Breast epithelium (tissue), 4 donors: ENCODE results near the gene MYLK3. TPM values are rescaled to one million over a fixed set of nuclear protein-coding genes. Genes with fewer than 3 reads are reported as not detected.

Source experiments
- DNase-seq, 2 donors: peaks; one replicate each; pipeline ENCODE4 v3.0.0-alpha.2; 2019; ENCODE audit warnings: low spot score in 2 of 2
- H3K27ac ChIP-seq, 2 donors: fragments of 200-600 bp; sonication (generic) in 1 of 2; one replicate each; pipeline ENCODE4 v1.5.1; 2016 to 2019; ENCODE audit warnings: mild to moderate bottlenecking in 1 of 2
- H3K27me3 ChIP-seq, 2 donors: fragments of 200-600 bp; sonication (generic) in 1 of 2; one replicate each; pipeline versions ENCODE4 v1.5.1 to v1.6.0; 2017 to 2019; ENCODE audit warnings: control low read depth in 1 of 2, mild to moderate bottlenecking in 1 of 2
- H3K36me3 ChIP-seq: fragments of 200-600 bp; one replicate; pipeline ENCODE4 v1.5.1; 2019
- H3K4me1 ChIP-seq, 2 donors: fragments of 200-600 bp; sonication (generic); one replicate each; pipeline ENCODE4 v1.5.1; 2016 to 2019; ENCODE audit warnings: control low read depth in 1 of 2
- H3K4me3 ChIP-seq, 3 donors: fragments of 200-600 bp; sonication (generic); 1 replicate in 2 of 3; 2 replicates in 1 of 3; pipeline ENCODE4 v1.5.1; 2016 to 2019; ENCODE audit warnings: mild to moderate bottlenecking in 3 of 3, moderate library complexity in 2 of 3
- H3K9me3 ChIP-seq, 2 donors: fragments of 200-600 bp; sonication (generic) in 1 of 2; one replicate each; pipeline ENCODE4 v1.5.1; 2016 to 2019; ENCODE audit warnings: control low read depth in 1 of 2
- CTCF ChIP-seq, 3 donors: fragments of 450-650 bp; IDR thresholded peaks; one replicate each; pipeline ENCODE4 v1.5.1; 2016 to 2017; ENCODE audit warnings: antibody characterized with exemption in 3 of 3, mild to moderate bottlenecking in 3 of 3, moderate library complexity in 3 of 3
- POLR2A ChIP-seq: fragments of 450-650 bp; IDR thresholded peaks from one replicate; pipeline ENCODE4 v1.6.1; 2016; ENCODE audit warnings: antibody characterized with exemption, mild to moderate bottlenecking, moderate library complexity
- POLR2AphosphoS5 ChIP-seq, 3 donors: sonication (generic); formaldehyde crosslinking; IDR thresholded peaks; one replicate each; pipeline ENCODE4 v1.6.1; 2017; ENCODE audit warnings: antibody characterized with exemption in 3 of 3
- intact Hi-C: fragments of 100-400 bp; cut with DNase I; formaldehyde crosslinking; loops from one replicate; pipeline ENCODE4 v1.15.1; 2023; ENCODE audit warnings: low total_unique reads
- total RNA-seq, 3 donors: library from RNA; depleted of rRNA; stranded (reverse); fragments of >200 nt; gene quantifications; one replicate each; pipeline ENCODE4 v1.1.0, GENCODE V29; 2016

The MYLK3 gene
- total RNA-seq, 3 donors from 2014 or later = 0.48 to 0.59 TPM; not detected in 1

GRCh38 chr16:46717692-46718091, 30.5 kb downstream of the MYLK3 start:
- H3K27me3 ChIP-seq = no peaks in the 10 kb centered on the region
- TF ChIP-seq CTCF (IDR thresholded peaks at IDR 0.05) = no peak
- TF ChIP-seq POLR2A = no peak
- TF ChIP-seq POLR2AphosphoS5 (IDR thresholded peaks at IDR 0.05) = no peak
- no peaks in the 10 kb centered on the region for H3K9me3 ChIP-seq
- intact Hi-C loops = loop anchor here (5.0 kb wide), 1 partner anchor 625 kb away; no protein-coding TSS in a partner anchor
- no peaks in the 10 kb centered on the region for H3K36me3 ChIP-seq
- H3K4me3 ChIP-seq = no peak overlapping the region
- no peak for DNase-seq
- no peaks in the 10 kb centered on the region for H3K4me1 ChIP-seq
- no peak overlapping the region for H3K27ac ChIP-seq

- no peak for DNase-seq
- no peak for TF ChIP-seq POLR2A
- TF ChIP-seq POLR2AphosphoS5 (IDR thresholded peaks at IDR 0.05) = no peak
- no peak for TF ChIP-seq CTCF (IDR thresholded peaks at IDR 0.05)
- H3K36me3 ChIP-seq = no peaks in the 10 kb centered on the region
- no peaks in the 10 kb centered on the region for H3K9me3 ChIP-seq
- H3K27ac ChIP-seq = no peak overlapping the region
- H3K27me3 ChIP-seq = no peaks in the 10 kb centered on the region
- intact Hi-C loops = loop anchor here (5.0 kb wide), 1 partner anchor 626 kb away; no protein-coding TSS in a partner anchor
- H3K4me1 ChIP-seq = no peaks in the 10 kb centered on the region
- no peak overlapping the region for H3K4me3 ChIP-seq
These were observed 32.3 kb downstream of the MYLK3 start for GRCh38 chr16:46715769-46716305.

GRCh38 chr16:46714797-46715591, 33.1 kb downstream of the MYLK3 start:
- Histone ChIP-seq H3K27ac (no peak overlapping the region), H3K36me3 (no peaks in the 10 kb centered on the region), H3K27me3 (no peaks in the 10 kb centered on the region), H3K4me3 (no peak overlapping the region), H3K9me3 (no peaks in the 10 kb centered on the region), H3K4me1 (no peaks in the 10 kb centered on the region)
- intact Hi-C loops = loop anchor here (5.0 kb wide), 1 partner anchor 627 kb away; no protein-coding TSS in a partner anchor
- DNase-seq = no peak
- no peak for TF ChIP-seq CTCF (IDR thresholded peaks at IDR 0.05)
- TF ChIP-seq POLR2A = no peak
- TF ChIP-seq POLR2AphosphoS5 (IDR thresholded peaks at IDR 0.05) = no peak

- Histone ChIP-seq H3K4me3 (no peak overlapping the region), H3K27ac (no peak overlapping the region), H3K9me3 (no peaks in the 10 kb centered on the region), H3K4me1 (no peaks in the 10 kb centered on the region), H3K27me3 (no peaks in the 10 kb centered on the region), H3K36me3 (no peaks in the 10 kb centered on the region)
- TF ChIP-seq CTCF (IDR thresholded peaks at IDR 0.05) = no peak
- no peak for TF ChIP-seq POLR2A
- TF ChIP-seq POLR2AphosphoS5 (IDR thresholded peaks at IDR 0.05) = no peak
- no peak for DNase-seq
- intact Hi-C loops = no loop called here
These were observed 34.5 kb downstream of the MYLK3 start for GRCh38 chr16:46713634-46714033.

- no peaks in the 10 kb centered on the region for H3K4me1 ChIP-seq
- H3K27ac ChIP-seq = no peak overlapping the region
- no peak for DNase-seq
- no peaks in the 10 kb centered on the region for H3K36me3 ChIP-seq
- H3K27me3 ChIP-seq = no peaks in the 10 kb centered on the region
- intact Hi-C loops = no loop called here
- no peaks in the 10 kb centered on the region for H3K9me3 ChIP-seq
- no peak overlapping the region for H3K4me3 ChIP-seq
- no peak for TF ChIP-seq POLR2A
- no peak for TF ChIP-seq POLR2AphosphoS5 (IDR thresholded peaks at IDR 0.05)
- TF ChIP-seq CTCF (IDR thresholded peaks at IDR 0.05) = no peak
These were observed 35.2 kb downstream of the MYLK3 start for GRCh38 chr16:46712911-46713310.
